Activated T-helper 1 cell treated with anti-CD3 and anti-CD28 coated beads, Interleukin-12 subunit alpha, Interleukin-12 subunit beta, Interleukin-2, Interleukin-4 antibody, amounts not matched to agents 30 ng/mL and 10 ng/mL and 1 ng/mL, durations not matched to agents 14 hours and 24 hours and 36 hours (primary cell): ENCODE results near the gene CABP7. TPM values are rescaled to one million over a fixed set of nuclear protein-coding genes. Genes with fewer than 3 reads are reported as not detected.

Source experiments
- DNase-seq: peaks from one replicate; pipeline ENCODE4 v3.0.0; 2021; ENCODE audit warnings: low spot score
- H3K27ac Mint-ChIP-seq: one replicate; pipeline ENCODE4 v1.8.0; 2021; ENCODE audit warnings: mild to moderate bottlenecking, mixed read lengths
- H3K27me3 Mint-ChIP-seq: one replicate; pipeline ENCODE4 v1.8.0; 2022; ENCODE audit warnings: mild to moderate bottlenecking, moderate library complexity, mixed read lengths; ENCODE audit not compliant: insufficient read depth
- H3K36me3 Mint-ChIP-seq: one replicate; pipeline ENCODE4 v1.8.0; 2021; ENCODE audit warnings: low read depth, mixed read lengths
- H3K4me1 Mint-ChIP-seq: one replicate; pipeline ENCODE4 v1.8.0; 2021; ENCODE audit warnings: low read depth, mixed read lengths
- H3K4me3 Mint-ChIP-seq: one replicate; pipeline ENCODE4 v1.8.0; 2021; ENCODE audit warnings: mild to moderate bottlenecking, moderate library complexity, mixed read lengths
- H3K9me3 Mint-ChIP-seq: one replicate; pipeline ENCODE4 v1.8.0; 2021; ENCODE audit warnings: mixed read lengths
- intact Hi-C: fragments of 100-400 bp; cut with micrococcal nuclease; formaldehyde crosslinking; loops from one replicate; pipeline ENCODE4 v1.15.1; 2024
- total RNA-seq: library from RNA; stranded (reverse); gene quantifications from 2 replicates; pipeline ENCODE4 v1.2.3, GENCODE V29; 2022

The CABP7 gene
- total RNA-seq, 1 donor from 2014 or later, result not detected

DNA sequence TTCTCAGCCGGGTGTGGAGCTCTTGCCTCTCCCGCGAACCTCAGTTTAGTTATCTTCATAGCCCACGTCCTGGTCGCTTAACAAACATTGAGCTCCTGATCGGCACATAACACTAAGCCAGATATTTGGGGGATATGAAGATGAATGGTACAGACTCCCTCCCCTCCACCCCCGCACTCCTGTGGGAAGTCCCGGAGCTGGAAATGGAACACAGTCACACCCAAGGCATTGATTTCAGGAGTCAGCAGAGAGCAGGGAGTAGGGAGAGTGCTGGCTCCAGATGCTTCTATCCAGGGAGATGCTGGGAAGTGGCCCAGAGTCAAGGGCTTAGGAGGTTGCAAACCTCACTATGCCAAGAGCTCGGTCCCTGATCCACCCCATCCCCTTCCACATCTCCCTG, 26.1 kb upstream of the CABP7 start:
- Mint-ChIP-seq H3K27ac (no peak overlapping the region), H3K36me3 (peaks cover 5% of the 10 kb centered on the region), H3K9me3 (no peaks in the 10 kb centered on the region), H3K4me1 (peaks cover 4% of the 10 kb centered on the region), H3K4me3 (no peak overlapping the region), H3K27me3 (no peaks in the 10 kb centered on the region)
- no peak for DNase-seq
- intact Hi-C loops, result no loop called here

GRCh38 chr22:29695129-29695926, 24.5 kb upstream of the CABP7 start:
- no peak for DNase-seq
- H3K4me3 Mint-ChIP-seq, result no peak overlapping the region

GRCh38 chr22:29697853-29698598, 21.8 kb upstream of the CABP7 start:
- H3K9me3 Mint-ChIP-seq, result no peaks in the 10 kb centered on the region
- no peak for DNase-seq
- no peak overlapping the region for H3K27ac Mint-ChIP-seq
- peaks cover 1% of the 10 kb centered on the region for H3K36me3 Mint-ChIP-seq
- H3K4me1 Mint-ChIP-seq, result peaks cover 14% of the 10 kb centered on the region
- no peak overlapping the region for H3K4me3 Mint-ChIP-seq
- intact Hi-C loops, result no loop called here
- H3K27me3 Mint-ChIP-seq, result no peaks in the 10 kb centered on the region

More at GRCh38 chr22:29695129-29695926, 24.5 kb upstream of the CABP7 start:
- H3K27ac Mint-ChIP-seq, result no peak overlapping the region
- H3K4me1 Mint-ChIP-seq, result no peaks in the 10 kb centered on the region
- no peaks in the 10 kb centered on the region for H3K27me3 Mint-ChIP-seq
- intact Hi-C loops, result no loop called here
- peaks cover 1% of the 10 kb centered on the region for H3K36me3 Mint-ChIP-seq
- H3K9me3 Mint-ChIP-seq, result no peaks in the 10 kb centered on the region

DNA sequence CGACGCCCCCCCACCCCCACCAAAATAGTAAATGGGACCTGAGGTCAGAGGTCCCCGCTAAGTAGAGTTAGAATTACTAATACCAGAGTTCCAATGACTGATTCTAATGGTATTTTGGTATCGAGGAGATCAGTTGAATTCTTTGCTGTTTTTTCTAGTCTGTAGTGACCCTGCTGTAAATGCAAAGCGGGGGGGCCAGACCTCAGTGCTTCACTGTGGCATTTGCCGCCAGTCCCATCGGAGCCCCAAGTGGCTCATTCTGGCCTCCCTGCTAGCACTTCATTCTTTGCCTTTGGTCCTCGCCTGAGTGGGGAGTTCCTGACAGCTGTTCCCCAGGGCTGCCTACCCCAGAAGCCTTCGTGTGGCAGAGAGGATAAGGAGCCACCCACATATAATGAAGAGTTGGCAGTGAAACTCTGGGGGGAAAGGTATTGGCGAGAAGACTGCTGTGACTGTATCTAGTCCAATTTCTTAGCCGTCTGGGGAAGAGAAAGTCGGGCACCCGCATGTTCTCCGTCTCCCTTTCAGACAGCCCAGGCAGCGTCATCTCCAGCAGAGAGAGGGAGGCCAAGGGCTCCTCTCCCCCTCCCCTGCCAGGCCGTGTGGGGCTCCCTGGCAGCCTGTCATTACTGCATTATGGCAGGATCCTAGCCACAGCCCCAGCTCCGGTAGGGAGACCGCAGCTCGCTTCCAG, 19.4 kb upstream of the CABP7 start:
- DNase-seq, result no peak
- intact Hi-C loops, result loop anchor here (10.0 kb wide), 1 partner anchor 304 kb away; no protein-coding TSS in a partner anchor
- H3K9me3 Mint-ChIP-seq, result no peaks in the 10 kb centered on the region
- no peak overlapping the region for H3K4me3 Mint-ChIP-seq
- no peaks in the 10 kb centered on the region for H3K27me3 Mint-ChIP-seq
- no peak overlapping the region for H3K27ac Mint-ChIP-seq
- H3K36me3 Mint-ChIP-seq, result no peaks in the 10 kb centered on the region
- H3K4me1 Mint-ChIP-seq, result peaks cover 14% of the 10 kb centered on the region

- no peaks in the 10 kb centered on the region for H3K36me3 Mint-ChIP-seq
- H3K9me3 Mint-ChIP-seq, result no peaks in the 10 kb centered on the region
- no peak overlapping the region for H3K4me3 Mint-ChIP-seq
- no peaks in the 10 kb centered on the region for H3K27me3 Mint-ChIP-seq
- peaks cover 14% of the 10 kb centered on the region for H3K4me1 Mint-ChIP-seq
- intact Hi-C loops, result loop anchor here (10.0 kb wide), 1 partner anchor 304 kb away; no protein-coding TSS in a partner anchor
- H3K27ac Mint-ChIP-seq, result no peak overlapping the region
- DNase-seq, result no peak
These were observed 19.0 kb upstream of the CABP7 start for GRCh38 chr22:29700900-29701154.

GRCh38 chr22:29701155-29701999, 18.4 kb upstream of the CABP7 start:
- peak; percentile 5 for DNase-seq
- intact Hi-C loops, result loop anchor here (10.0 kb wide), 1 partner anchor 303 kb away; no protein-coding TSS in a partner anchor

DNA sequence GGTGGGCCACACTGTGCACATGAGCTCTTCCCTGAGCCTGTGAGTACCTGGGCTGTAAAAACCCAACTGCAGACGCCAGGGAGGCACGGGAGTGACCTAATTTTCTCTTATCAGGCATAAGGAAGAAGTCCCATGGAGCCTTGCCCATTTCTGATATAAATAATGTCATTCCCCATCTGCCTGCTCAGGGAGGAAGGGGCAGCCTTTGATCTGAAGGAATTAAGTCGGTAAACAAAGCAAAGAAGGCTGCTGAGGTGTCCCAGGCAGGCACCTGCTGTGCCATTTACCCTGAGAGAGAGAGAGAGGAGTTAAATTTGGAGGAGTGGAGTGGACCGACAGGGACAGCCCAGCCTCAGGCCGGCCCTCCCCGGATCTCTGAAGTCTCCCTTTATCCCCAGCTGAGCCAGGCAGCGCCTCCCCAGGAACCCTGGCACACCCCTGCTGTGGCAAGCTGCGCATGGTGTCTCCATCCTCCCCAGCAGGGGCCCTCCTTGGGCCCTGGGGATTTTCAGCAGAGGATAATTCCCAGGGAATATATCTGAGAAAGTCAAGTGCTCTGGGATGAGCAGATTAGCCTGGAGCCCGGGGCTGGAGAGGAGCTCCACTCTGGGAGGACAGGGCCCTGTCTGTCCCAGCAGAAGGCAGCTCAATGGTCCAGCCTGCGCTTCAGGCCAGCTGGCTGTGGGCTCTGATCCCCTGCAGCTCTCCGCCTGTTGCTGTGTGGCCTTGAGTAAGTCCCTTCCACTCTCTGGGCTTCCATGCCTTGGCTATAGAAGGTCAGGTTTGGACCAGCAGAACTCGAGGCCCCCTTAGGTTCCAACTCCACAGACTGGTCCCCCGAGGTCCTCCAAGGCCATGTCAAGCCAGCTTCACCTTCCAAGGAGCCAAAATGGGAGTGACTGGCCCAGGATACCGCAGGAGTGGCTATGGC, 17.5 kb upstream of the CABP7 start:
- no peaks in the 10 kb centered on the region for H3K36me3 Mint-ChIP-seq
- H3K4me3 Mint-ChIP-seq, result no peak overlapping the region
- DNase-seq, result no peak
- H3K4me1 Mint-ChIP-seq, result peaks cover 14% of the 10 kb centered on the region
- no peaks in the 10 kb centered on the region for H3K27me3 Mint-ChIP-seq
- intact Hi-C loops, result loop anchor here (10.0 kb wide), 1 partner anchor 303 kb away; no protein-coding TSS in a partner anchor
- no peaks in the 10 kb centered on the region for H3K9me3 Mint-ChIP-seq
- H3K27ac Mint-ChIP-seq, result no peak overlapping the region

More at GRCh38 chr22:29701155-29701999, 18.4 kb upstream of the CABP7 start:
- Mint-ChIP-seq H3K36me3 (no peaks in the 10 kb centered on the region), H3K4me3 (no peak overlapping the region), H3K27ac (no peak overlapping the region), H3K4me1 (peaks cover 14% of the 10 kb centered on the region), H3K9me3 (no peaks in the 10 kb centered on the region), H3K27me3 (no peaks in the 10 kb centered on the region)

DNA sequence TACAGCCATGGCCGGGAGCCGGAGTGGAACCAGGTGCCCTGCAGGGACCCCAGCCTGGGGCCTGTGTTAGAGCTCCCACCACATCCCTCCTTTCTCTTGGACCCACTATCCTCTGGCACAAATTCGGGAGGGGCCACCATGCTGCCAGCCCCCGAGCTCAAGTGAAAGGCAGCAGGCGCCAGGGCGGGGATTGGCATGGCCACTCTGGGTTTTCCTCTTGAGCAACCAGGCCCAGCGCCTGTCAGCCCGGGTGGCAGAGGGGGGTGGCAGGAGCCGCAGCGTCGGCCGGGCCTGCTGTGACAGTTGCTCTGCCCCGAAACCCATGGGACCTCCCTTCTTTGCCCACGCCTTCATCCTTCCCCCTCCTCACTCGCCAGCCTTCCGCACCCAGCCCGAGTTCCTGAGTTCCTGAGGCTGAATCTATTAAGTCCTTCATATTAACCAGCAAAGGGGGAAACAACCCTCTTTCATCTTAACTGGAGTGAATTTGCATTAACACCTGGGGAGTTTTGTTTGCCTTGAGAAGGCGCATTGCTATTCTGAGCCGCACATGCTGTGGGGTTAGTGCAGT, 16.8 kb upstream of the CABP7 start:
- intact Hi-C loops, result loop anchor here (10.0 kb wide), 1 partner anchor 302 kb away; no protein-coding TSS in a partner anchor
- no peak overlapping the region for H3K4me3 Mint-ChIP-seq
- no peaks in the 10 kb centered on the region for H3K36me3 Mint-ChIP-seq
- H3K9me3 Mint-ChIP-seq, result no peaks in the 10 kb centered on the region
- no peak for DNase-seq
- H3K27me3 Mint-ChIP-seq, result no peaks in the 10 kb centered on the region
- H3K4me1 Mint-ChIP-seq, result peaks cover 14% of the 10 kb centered on the region
- no peak overlapping the region for H3K27ac Mint-ChIP-seq

- H3K27ac Mint-ChIP-seq, result no peak overlapping the region
- no peak for DNase-seq
- intact Hi-C loops, result loop anchor here (10.0 kb wide), 1 partner anchor 301 kb away; no protein-coding TSS in a partner anchor
- no peaks in the 10 kb centered on the region for H3K36me3 Mint-ChIP-seq
- no peaks in the 10 kb centered on the region for H3K9me3 Mint-ChIP-seq
- H3K4me1 Mint-ChIP-seq, result peaks cover 14% of the 10 kb centered on the region
- no peaks in the 10 kb centered on the region for H3K27me3 Mint-ChIP-seq
- H3K4me3 Mint-ChIP-seq, result no peak overlapping the region
These were observed 16.1 kb upstream of the CABP7 start for GRCh38 chr22:29703569-29704195.

DNA sequence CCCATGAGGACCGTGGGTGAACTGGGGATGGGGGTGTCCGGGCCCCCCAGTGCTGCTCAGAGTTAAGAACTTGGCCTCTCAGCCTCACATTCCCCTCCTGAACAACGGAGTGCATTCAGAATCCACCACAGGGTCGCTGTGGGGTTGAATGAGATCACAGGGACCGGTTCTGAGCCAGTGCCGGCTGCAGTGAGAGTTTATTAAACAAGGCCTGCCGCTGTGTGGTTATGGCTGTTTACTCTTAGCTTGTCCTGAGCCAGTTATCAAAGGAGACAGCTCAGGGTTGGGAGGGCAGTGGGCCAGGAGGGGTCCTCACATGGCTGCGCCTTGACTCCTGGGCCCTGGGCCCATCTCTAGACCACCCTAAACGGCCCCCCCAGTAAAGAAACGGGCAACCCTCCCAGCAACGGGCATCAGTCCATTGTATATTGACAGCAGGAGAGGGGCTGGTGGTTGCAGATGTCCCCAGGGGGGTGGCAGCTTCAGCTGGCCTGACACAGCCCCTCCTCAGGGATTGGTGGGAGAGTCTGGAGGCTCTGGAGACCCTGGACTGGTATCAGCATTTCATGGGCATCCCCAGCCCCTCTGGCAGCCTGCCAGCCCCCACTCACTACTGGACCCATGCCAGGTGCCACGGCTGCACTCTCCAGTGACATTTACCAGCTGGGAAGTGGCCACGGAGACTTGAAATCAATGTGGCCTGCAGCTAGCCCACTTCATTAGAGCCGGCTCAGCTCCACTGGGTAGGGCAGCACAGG, 15.1 kb upstream of the CABP7 start:
- peaks cover 14% of the 10 kb centered on the region for H3K4me1 Mint-ChIP-seq
- intact Hi-C loops, result loop anchor here (10.0 kb wide), 1 partner anchor 300 kb away; no protein-coding TSS in a partner anchor
- no peaks in the 10 kb centered on the region for H3K27me3 Mint-ChIP-seq

More for the DNA sequence above, 15.1 kb upstream of the CABP7 start:
- DNase-seq, result no peak
- no peaks in the 10 kb centered on the region for H3K36me3 Mint-ChIP-seq
- no peak overlapping the region for H3K27ac Mint-ChIP-seq
- no peaks in the 10 kb centered on the region for H3K9me3 Mint-ChIP-seq
- no peak overlapping the region for H3K4me3 Mint-ChIP-seq
